OCI-LY3 (cell line): ENCODE results near the gene LRCH3.

Experiments used
- H2AFZ ChIP-seq: fragments of 200-600, 300-600 bp; shearing (Covaris generic); 2 replicates; pipeline ENCODE4 v1.6.0; 2014; ENCODE audit warnings: antibody characterized with exemption, low read depth, low read length
- H3K27ac ChIP-seq: fragments of 200-600, 300-600 bp; sonication (generic); 2 replicates; pipeline ENCODE4 v1.5.1; 2014; ENCODE audit warnings: mild to moderate bottlenecking, low read length, moderate library complexity, mixed read lengths
- H3K27me3 ChIP-seq: fragments of 200-600, 300-600 bp; sonication (generic); 2 replicates; pipeline ENCODE4 v1.6.1; 2014; ENCODE audit warnings: low read depth, low read length, mixed read lengths
- H3K36me3 ChIP-seq: fragments of 200-600, 300-600 bp; sonication (generic); replicated peaks from 2 replicates; pipeline ENCODE3; 2014; ENCODE audit warnings: low read depth, low read length, mixed read lengths
- H3K4me1 ChIP-seq: fragments of 300-600, 200-600 bp; sonication (generic); 2 replicates; pipeline ENCODE4 v1.6.1; 2014; ENCODE audit warnings: low read length, mixed read lengths
- H3K4me2 ChIP-seq: fragments of 200-600, 300-600 bp; sonication (generic); 2 replicates; pipeline ENCODE4 v1.6.1; 2014; ENCODE audit warnings: low read length, mixed read lengths
- H3K4me3 ChIP-seq: fragments of 300-600, 200-600 bp; sonication (generic); 2 replicates; pipeline ENCODE4 v1.5.1; 2014; ENCODE audit warnings: antibody characterized with exemption, mild to moderate bottlenecking, low read length, moderate library complexity
- H3K79me2 ChIP-seq: fragments of 300-600, 200-600 bp; shearing (Covaris generic); 2 replicates; pipeline ENCODE4 v1.6.1; 2014; ENCODE audit warnings: mild to moderate bottlenecking, low read length, mixed read lengths
- H3K9ac ChIP-seq: fragments of 300-600, 200-600 bp; shearing (Covaris generic); 2 replicates; pipeline ENCODE4 v1.6.0; 2014; ENCODE audit warnings: mild to moderate bottlenecking, low read length, moderate library complexity
- H3K9me3 ChIP-seq: fragments of 200-600, 300-600 bp; shearing (Covaris generic); 2 replicates; pipeline ENCODE4 v1.6.1; 2014; ENCODE audit warnings: low read length, mixed read lengths; ENCODE audit not compliant: insufficient read depth
- H4K20me1 ChIP-seq: fragments of 200-600, 300-600 bp; sonication (generic); 2 replicates; pipeline ENCODE4 v1.6.1; 2016; ENCODE audit warnings: low read length, mixed read lengths; ENCODE audit not compliant: insufficient read depth
- EZH2phosphoT487 ChIP-seq: fragments of 200-600 bp; shearing (Covaris generic); IDR thresholded peaks from 2 replicates; pipeline ENCODE4 v1.6.1; 2018; ENCODE audit warnings: antibody characterized with exemption, mixed run types, low read depth
- TF ChIP-seq, protein P1 (sequence below): fragments of 200-600, 300-600 bp; sonication (generic); IDR thresholded peaks from 2 replicates; pipeline ENCODE4 v1.5.1; 2014; ENCODE audit warnings: antibody characterized with exemption, low read length, low read depth

The LRCH3 gene

DNA sequence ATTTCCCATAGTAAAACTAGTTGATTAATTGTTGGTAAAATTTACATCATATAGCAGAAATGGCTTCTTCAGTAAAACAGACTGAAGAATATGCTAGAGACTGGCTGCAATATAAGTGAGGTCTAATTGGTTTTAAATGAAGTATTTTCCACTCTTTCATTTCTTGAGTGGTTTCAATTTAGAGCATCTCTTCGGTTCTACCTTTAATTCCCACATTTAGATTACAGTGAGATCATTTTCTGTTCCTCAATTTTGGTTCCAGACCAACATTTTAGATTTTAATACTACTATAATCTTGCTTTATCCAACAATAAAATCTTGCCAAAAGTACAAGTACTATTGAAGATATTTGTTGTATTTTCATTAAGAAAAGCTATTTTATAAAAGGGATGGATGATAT lies 1.0 kb upstream of the LRCH3 start:
- H2AFZ ChIP-seq: no peak overlapping the region
- peak overlapping the region; percentile 94 for H3K4me3 ChIP-seq
- H3K36me3 ChIP-seq: no peaks in the 10 kb centered on the region
- peaks cover 39% of the 10 kb centered on the region for H3K79me2 ChIP-seq
- peak overlapping the region; percentile 89 for H3K4me2 ChIP-seq
- peaks cover 27% of the 10 kb centered on the region for H3K4me1 ChIP-seq
- H3K27ac ChIP-seq: no peak overlapping the region
- H3K9ac ChIP-seq: peak overlapping the region; percentile 85; the same call in 1 of the 2 replicates
- no peaks in the 10 kb centered on the region for H3K9me3 ChIP-seq
- TF ChIP-seq, protein P1, sequence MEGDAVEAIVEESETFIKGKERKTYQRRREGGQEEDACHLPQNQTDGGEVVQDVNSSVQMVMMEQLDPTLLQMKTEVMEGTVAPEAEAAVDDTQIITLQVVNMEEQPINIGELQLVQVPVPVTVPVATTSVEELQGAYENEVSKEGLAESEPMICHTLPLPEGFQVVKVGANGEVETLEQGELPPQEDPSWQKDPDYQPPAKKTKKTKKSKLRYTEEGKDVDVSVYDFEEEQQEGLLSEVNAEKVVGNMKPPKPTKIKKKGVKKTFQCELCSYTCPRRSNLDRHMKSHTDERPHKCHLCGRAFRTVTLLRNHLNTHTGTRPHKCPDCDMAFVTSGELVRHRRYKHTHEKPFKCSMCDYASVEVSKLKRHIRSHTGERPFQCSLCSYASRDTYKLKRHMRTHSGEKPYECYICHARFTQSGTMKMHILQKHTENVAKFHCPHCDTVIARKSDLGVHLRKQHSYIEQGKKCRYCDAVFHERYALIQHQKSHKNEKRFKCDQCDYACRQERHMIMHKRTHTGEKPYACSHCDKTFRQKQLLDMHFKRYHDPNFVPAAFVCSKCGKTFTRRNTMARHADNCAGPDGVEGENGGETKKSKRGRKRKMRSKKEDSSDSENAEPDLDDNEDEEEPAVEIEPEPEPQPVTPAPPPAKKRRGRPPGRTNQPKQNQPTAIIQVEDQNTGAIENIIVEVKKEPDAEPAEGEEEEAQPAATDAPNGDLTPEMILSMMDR: no peak
- TF ChIP-seq EZH2phosphoT487: no peak
- no peaks in the 10 kb centered on the region for H3K27me3 ChIP-seq
- H4K20me1 ChIP-seq: peaks cover 19% of the 10 kb centered on the region

DNA sequence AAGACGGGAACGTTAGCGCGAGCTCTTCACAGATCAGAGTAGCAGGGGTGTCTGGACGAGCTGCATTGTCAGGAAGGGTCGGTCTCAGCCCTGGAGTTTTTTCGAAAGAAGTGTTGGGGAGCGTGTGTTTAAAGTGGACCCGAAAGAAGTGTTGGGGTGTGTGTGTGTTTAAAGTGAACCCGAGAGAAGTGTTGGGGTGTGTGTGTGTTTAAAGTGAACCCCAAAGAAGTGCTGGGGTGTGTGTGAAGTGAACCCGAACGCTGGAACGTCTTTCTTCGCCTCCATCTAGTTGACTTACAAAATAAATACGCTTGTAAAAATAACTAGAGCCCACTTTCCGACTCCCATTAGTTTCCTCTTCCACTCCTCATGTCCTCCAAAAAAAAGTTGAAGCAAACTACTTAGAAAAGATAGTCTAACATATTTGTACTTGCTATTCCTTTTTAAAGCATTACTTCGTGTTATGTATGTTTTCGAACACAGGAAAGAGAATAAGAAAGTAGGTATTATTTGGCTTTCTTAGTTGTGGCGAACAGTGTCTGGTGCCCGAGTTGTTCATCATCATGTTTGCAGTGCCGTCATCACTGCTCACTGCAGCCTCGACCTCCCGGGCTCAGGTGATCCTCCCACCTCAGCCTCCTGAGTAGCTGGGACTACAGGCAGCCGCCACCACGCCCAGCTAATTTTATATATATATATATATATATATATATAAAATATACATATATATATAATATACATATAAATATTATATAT lies 1.0 kb downstream of the LRCH3 start:
- Histone ChIP-seq H4K20me1 (peaks cover 34% of the 10 kb centered on the region), H2AFZ (peak overlapping the region; percentile 53; the same call in 1 of the 2 replicates), H3K4me1 (peaks cover 27% of the 10 kb centered on the region), H3K4me2 (peak overlapping the region; percentile 89), H3K27me3 (no peaks in the 10 kb centered on the region), H3K36me3 (no peaks in the 10 kb centered on the region), H3K27ac (peak overlapping the region; percentile 71), H3K79me2 (peaks cover 57% of the 10 kb centered on the region), H3K4me3 (peak overlapping the region; percentile 94), H3K9me3 (no peaks in the 10 kb centered on the region), H3K9ac (peak overlapping the region; percentile 85)
- TF ChIP-seq, protein P1: no peak
- no peak for TF ChIP-seq EZH2phosphoT487

DNA sequence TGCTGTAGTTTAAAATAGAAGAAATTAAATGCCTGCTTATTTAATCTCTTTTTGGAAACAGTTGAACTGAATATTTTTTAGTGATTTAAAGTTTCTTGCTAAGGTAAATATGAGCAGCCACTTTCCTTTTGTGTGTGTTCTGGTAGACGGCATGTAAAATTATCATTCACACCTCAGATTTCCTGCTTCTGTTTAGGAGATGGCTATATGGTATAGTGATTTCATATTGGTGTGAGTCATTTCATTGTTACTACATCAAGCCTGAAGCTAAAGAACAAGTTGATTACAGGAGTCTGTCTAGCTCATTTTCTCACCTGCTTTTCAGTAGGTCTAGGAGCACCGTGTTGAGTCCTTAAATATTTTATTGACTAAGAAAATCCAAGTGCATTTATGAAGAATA lies 2.2 kb downstream of the LRCH3 start:
- Histone ChIP-seq H4K20me1 (peaks cover 39% of the 10 kb centered on the region), H3K9me3 (no peaks in the 10 kb centered on the region), H2AFZ (no peak overlapping the region), H3K27me3 (no peaks in the 10 kb centered on the region), H3K36me3 (no peaks in the 10 kb centered on the region), H3K27ac (no peak overlapping the region), H3K4me1 (peaks cover 27% of the 10 kb centered on the region), H3K4me2 (peak overlapping the region; percentile 27; the same call in 1 of the 2 replicates), H3K79me2 (peaks cover 67% of the 10 kb centered on the region), H3K4me3 (no peak overlapping the region), H3K9ac (no peak overlapping the region)
- TF ChIP-seq, protein P1: no peak
- TF ChIP-seq EZH2phosphoT487: no peak

DNA sequence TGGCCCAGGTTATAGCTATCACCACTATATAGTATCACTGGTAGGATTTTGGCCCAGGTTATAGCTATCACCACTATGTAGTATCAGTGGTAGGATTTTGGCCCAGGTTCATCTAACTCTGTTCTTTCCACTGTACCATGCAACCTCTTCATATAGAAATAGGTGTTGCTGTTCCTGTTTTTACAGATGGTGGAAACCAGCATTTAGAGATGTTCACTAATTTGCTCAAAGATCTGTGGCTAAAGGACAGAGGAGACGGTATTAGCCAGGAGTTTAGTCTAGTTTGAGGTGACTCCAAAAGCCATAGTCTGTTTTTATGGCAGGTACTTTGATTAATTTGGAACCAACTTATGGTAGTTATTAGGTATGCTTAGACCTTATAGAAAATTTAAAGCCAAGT lies 3.1 kb downstream of the LRCH3 start:
- Histone ChIP-seq H3K27me3 (no peaks in the 10 kb centered on the region), H3K9me3 (no peaks in the 10 kb centered on the region), H3K4me1 (peaks cover 34% of the 10 kb centered on the region), H3K4me3 (no peak overlapping the region), H4K20me1 (peaks cover 48% of the 10 kb centered on the region), H3K36me3 (no peaks in the 10 kb centered on the region), H3K9ac (no peak overlapping the region), H3K27ac (no peak overlapping the region), H3K4me2 (peak overlapping the region; percentile 13; the same call in 1 of the 2 replicates), H3K79me2 (peaks cover 76% of the 10 kb centered on the region), H2AFZ (no peak overlapping the region)
- TF ChIP-seq, protein P1: no peak
- no peak for TF ChIP-seq EZH2phosphoT487
